GM12878 (cell line): ENCODE measurements around the gene SELPLG. TPM values are rescaled to one million over a fixed set of nuclear protein-coding genes. Genes with fewer than 3 reads are reported as not detected.
A peak's percentile ranks its signal among the peaks of the same experiment; 100 is the strongest.

Source experiments
- ATAC-seq: fragments of 200-7000 bp; cut with Tn5 transposase; 3 replicates; pipeline ENCODE4 v1.9.1; 2020; ENCODE audit warnings: mild to moderate bottlenecking, moderate library complexity
- BruUV-seq: library from RNA; stranded (reverse); fragments of 400-500 nt; replicated peaks from 2 replicates; lab custom pipeline; 2021; lab: Mats Ljungman, UMichigan
- CTCF ChIA-PET: fragments of 300-600 bp; sonication (Branson Sonifier 250); formaldehyde crosslinking; extraction: SDS; loops from one replicate; lab custom pipeline; 2021; ENCODE audit warnings: inconsistent platforms; lab: Yijun Ruan, JAX
- POLR2A ChIA-PET: fragments of 350-600 bp; formaldehyde crosslinking; extraction: SDS; loops from one replicate; lab custom pipeline; 2021; ENCODE audit warnings: inconsistent platforms; lab: Charles Lee
- RAD21 ChIA-PET: fragments of 300-600 bp; sonication (Branson Sonifier 250); formaldehyde crosslinking; loops from one replicate; lab custom pipeline; 2023; ENCODE audit warnings: antibody characterized with exemption; ENCODE audit not compliant: unreplicated experiment; lab: Charles Lee
- SMC1A ChIA-PET: fragments of 300-600 bp; sonication (Branson Sonifier 250); formaldehyde crosslinking; loops from one replicate; lab custom pipeline; 2023; ENCODE audit not compliant: unreplicated experiment, uncharacterized antibody; lab: Charles Lee
- DNase-seq: peaks from one replicate; pipeline ENCODE4 v3.0.0-alpha.2; 2011; ENCODE audit warnings: low read depth, low spot score
- FAIRE-seq: peaks from 3 replicates; lab custom pipeline; 2011; peaks lifted over from hg19 to GRCh38; lab: Jason Lieb, UNC
- H2AFZ ChIP-seq: 2 replicates; pipeline ENCODE4 v1.6.0; 2011; ENCODE audit warnings: low read depth, low read length, control low read depth; ENCODE audit not compliant: control insufficient read depth
- H3K27ac ChIP-seq: 2 replicates; pipeline ENCODE4 v1.5.1; 2011; ENCODE audit warnings: control low read depth; ENCODE audit not compliant: control insufficient read depth, insufficient read depth
- H3K27me3 ChIP-seq, 2 experiments: replicated peaks in 1 of 2; 2 replicates each; pipeline versions ENCODE4 v1.6.0 to v1.6.1; 2011; ENCODE audit warnings: low read length in 1 of 2; ENCODE audit not compliant: control insufficient read depth in 2 of 2, insufficient read depth in 2 of 2
- H3K36me3 ChIP-seq, 2 experiments: 2 replicates each; pipeline ENCODE4 v1.5.1; 2011; ENCODE audit warnings: low read length in 1 of 2; ENCODE audit not compliant: control insufficient read depth in 2 of 2, insufficient read depth in 2 of 2
- H3K4me1 ChIP-seq: 2 replicates; pipeline ENCODE4 v1.6.1; 2011; ENCODE audit warnings: mild to moderate bottlenecking, low read length, moderate library complexity, mixed read lengths; ENCODE audit not compliant: control insufficient read depth, insufficient read depth
- H3K4me2 ChIP-seq: 2 replicates; pipeline ENCODE4 v1.6.0; 2011; ENCODE audit warnings: control low read depth; ENCODE audit not compliant: control insufficient read depth, insufficient read depth
- H3K4me3 ChIP-seq: fragments of 200-600 bp; sonication (generic); 2 replicates; pipeline ENCODE4 v1.5.1; 2016
- H3K79me2 ChIP-seq: 2 replicates; pipeline ENCODE4 v1.6.0; 2011; ENCODE audit warnings: low read length; ENCODE audit not compliant: control insufficient read depth, insufficient read depth
- H3K9ac ChIP-seq: 2 replicates; pipeline ENCODE4 v1.8.0; 2011; ENCODE audit warnings: low read length, control low read depth, mixed read lengths; ENCODE audit not compliant: control insufficient read depth, insufficient read depth
- H3K9me3 ChIP-seq: replicated peaks from 3 replicates; pipeline ENCODE4 v1.5.1; 2011; ENCODE audit warnings: mild to moderate bottlenecking, low read length; ENCODE audit not compliant: control insufficient read depth, insufficient read depth
- H4K20me1 ChIP-seq: 2 replicates; pipeline ENCODE4 v1.6.0; 2011; ENCODE audit not compliant: control insufficient read depth, insufficient read depth
- BACH1 ChIP-seq: fragments of 450-650 bp; IDR thresholded peaks from 2 replicates; pipeline ENCODE4 v1.6.1; 2017; ENCODE audit warnings: mild to moderate bottlenecking, borderline replicate concordance
- CTCF ChIP-seq, 3 experiments: IDR thresholded peaks in 2 of 3; conservative IDR thresholded peaks in 1 of 3; 2 replicates each; pipeline ENCODE4 v1.5.1; 2011; ENCODE audit warnings: low read depth in 3 of 3, low read length in 3 of 3, mild to moderate bottlenecking in 3 of 3, control low read depth in 2 of 3, moderate library complexity in 2 of 3, inconsistent platforms in 1 of 3, mixed read lengths in 1 of 3; ENCODE audit not compliant: control insufficient read depth in 2 of 3, insufficient read depth in 1 of 3; ENCODE audit errors: extremely low read depth in 1 of 3
- EP300 ChIP-seq, 2 experiments: fragments of 150-350 bp in 1 of 2; IDR thresholded peaks; 2 replicates each; pipeline ENCODE4 v1.6.1; 2011 to 2012; ENCODE audit warnings: low read depth in 2 of 2, low read length in 2 of 2, borderline replicate concordance in 1 of 2, improper control_type of control experiment in 1 of 2, inconsistent platforms in 1 of 2; ENCODE audit not compliant: control insufficient read depth in 1 of 2
- HCFC1 ChIP-seq: fragments of 150-350 bp; IDR thresholded peaks from 2 replicates; pipeline ENCODE4 v1.6.1; 2014; ENCODE audit warnings: low read length
- SMAD1 ChIP-seq: fragments of 450-650 bp; IDR thresholded peaks from 2 replicates; pipeline ENCODE4 v1.6.1; 2018; ENCODE audit warnings: mild to moderate bottlenecking, low read depth; ENCODE audit not compliant: partially characterized antibody
- ZNF207 ChIP-seq: fragments of 450-650 bp; IDR thresholded peaks from 2 replicates; pipeline ENCODE4 v1.6.1; 2014; ENCODE audit warnings: antibody characterized with exemption, mild to moderate bottlenecking, borderline replicate concordance
- WGBS: methylation state at CpG from one replicate; pipeline ENCODE4 v1.1.6; 2016; ENCODE audit warnings: low lambda C conversion rate; ENCODE audit not compliant: insufficient replicate concordance, insufficient coverage; ENCODE audit errors: missing lambda C conversion rate; 5-methylcytosine and 5-hydroxymethylcytosine counted together
- in situ Hi-C: fragments of 300-500 bp; cut with MboI; formaldehyde crosslinking; loops from 9 replicates; pipeline ENCODE4 v1.14.3; 2018; ENCODE audit warnings: mixed read lengths
- intact Hi-C: fragments of 100-400 bp; cut with micrococcal nuclease; formaldehyde crosslinking; loops from one replicate; pipeline ENCODE4 v1.14.2; 2022; ENCODE audit not compliant: unreplicated experiment
- polyA plus RNA-seq, 11 experiments: library from polyadenylated mRNA; depleted of rRNA in 4 of 11; unstranded in 6 of 11; stranded (reverse) in 5 of 11; fragments of >200 nt; fragmentation: Nextera tagmentation in 4 of 11; fragmentation: Illumina TruSeq in 1 of 11; extraction: Ambion mirVana in 4 of 11; extraction: Trizol in 1 of 11; gene quantifications; 1 replicate in 1 of 11; 2 replicates in 10 of 11; pipeline versions ENCODE4 v1.2.1 to v1.2.3, GENCODE V29; 2011 to 2016; ENCODE audit warnings: inconsistent platforms in 2 of 11, missing spikeins in 2 of 11, low read depth in 1 of 11
- total RNA-seq, 4 experiments: library from RNA; depleted of rRNA in 3 of 4; stranded (reverse); fragments of >200 nt in 3 of 4; fragmentation: Illumina TruSeq in 1 of 4; extraction: Trizol in 1 of 4; gene quantifications; 2 replicates each; pipeline versions ENCODE4 v1.2.1 to v1.2.3, GENCODE V29; 2013 to 2021
- TF ChIP-seq, protein P1 (sequence below): IDR thresholded peaks from 2 replicates; pipeline ENCODE4 v1.6.1; 2011; ENCODE audit warnings: low read depth, low read length, improper control_type of control experiment, borderline replicate concordance

The SELPLG gene
- total and polyA plus RNA-seq, 10 of the 15 experiments (the other 5 are each of a cell fraction or from before 2014, with no cell fraction given) = 3.2 to 32.3 (median 23.9) TPM

- TF ChIP-seq BACH1 (no peak), EP300 (IDR thresholded peaks at IDR 0.05; ENCODE audit: borderline replicate concordance in 1 of 2, control insufficient read depth in 1 of 2, low read depth in 2 of 2, low read length in 2 of 2) (no peak), HCFC1 (no peak), CTCF (IDR thresholded peaks at IDR 0.05 in 2 of 3, conservative IDR thresholded peaks at IDR 0.05 in 1 of 3; ENCODE audit: control insufficient read depth in 2 of 3, extremely low read depth in 1 of 3, insufficient read depth in 1 of 3, low read depth in 3 of 3, low read length in 3 of 3) (peak in 1 of 3 experiments; percentile 8; a peak in 1 of 6 replicates), SMAD1 (no peak), ZNF207 (no peak)
- TF ChIP-seq, protein P1, sequence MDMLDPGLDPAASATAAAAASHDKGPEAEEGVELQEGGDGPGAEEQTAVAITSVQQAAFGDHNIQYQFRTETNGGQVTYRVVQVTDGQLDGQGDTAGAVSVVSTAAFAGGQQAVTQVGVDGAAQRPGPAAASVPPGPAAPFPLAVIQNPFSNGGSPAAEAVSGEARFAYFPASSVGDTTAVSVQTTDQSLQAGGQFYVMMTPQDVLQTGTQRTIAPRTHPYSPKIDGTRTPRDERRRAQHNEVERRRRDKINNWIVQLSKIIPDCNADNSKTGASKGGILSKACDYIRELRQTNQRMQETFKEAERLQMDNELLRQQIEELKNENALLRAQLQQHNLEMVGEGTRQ = no peak
- RAD21 ChIA-PET = interaction anchor here (0.6 to 2.0 kb wide), 2 partner anchors 17 to 189 kb away, joined by 3 to 6 read pairs; no protein-coding TSS in a partner anchor
- Histone ChIP-seq H3K4me2 (no peak overlapping the region), H3K27me3 (no peaks in the 10 kb centered on the region), H3K4me1 (peaks cover 6% of the 10 kb centered on the region), H2AFZ (no peak overlapping the region), H3K27ac (no peak overlapping the region), H3K79me2 (no peaks in the 10 kb centered on the region), H4K20me1 (no peaks in the 10 kb centered on the region), H3K36me3 (peaks cover 17 to 43% of the 10 kb centered on the region in 2 experiments), H3K4me3 (no peak overlapping the region), H3K9me3 (no peaks in the 10 kb centered on the region), H3K9ac (no peak overlapping the region)
- FAIRE-seq (no peak), DNase-seq (no peak), ATAC-seq (no peak)
- SMC1A ChIA-PET = interaction anchor here (1.0 to 3.3 kb wide), 6 partner anchors 10 to 161 kb away, joined by 3 to 20 read pairs (median 8); no protein-coding TSS in a partner anchor
- POLR2A ChIA-PET = interaction anchor here (0.6 to 1.9 kb wide), 3 partner anchors 10 to 212 kb away, joined by 3 to 5 read pairs (median 4); no protein-coding TSS in a partner anchor
- intact Hi-C loops = no loop called here
- 91% methylated on average over 10 of the region's 10 CpGs for WGBS
- BruUV-seq = no TSS peak
- CTCF ChIA-PET = interaction anchor here (0.8 to 2.7 kb wide), 7 partner anchors 18 to 157 kb away, joined by 3 to 9 read pairs (median 3); no protein-coding TSS in a partner anchor
- in situ Hi-C loops = no loop called here
Measured at GRCh38 chr12:108646600-108647579, 13.2 kb upstream of the SELPLG start.
